Measurements from ENCODE around the gene SPOCD1. TPM values are rescaled to one million over a fixed set of nuclear protein-coding genes. Genes with fewer than 3 reads are reported as not detected.

The SPOCD1 gene
- total RNA-seq, 4 donors from 2014 or later, result 0.48 to 0.80 TPM; not detected in 2

GRCh38 chr1:31785947-31786290 is 29.9 kb downstream of the SPOCD1 start:
- no peaks in the 10 kb centered on the region for H3K27me3 ChIP-seq
- H3K4me1 ChIP-seq, result peaks cover 0 to 15% (median 6%) of the 10 kb centered on the region in 4 donors
- no peaks in the 10 kb centered on the region for H3K9me3 ChIP-seq
- WGBS, 2 donors (ENCODE audit: low coverage in 1 of 2), result 20 to 85% methylated on average over 1 to 3 of the region's 3 CpGs
- TF ChIP-seq EP300 (IDR thresholded peaks at IDR 0.05; ENCODE audit: low read depth) (no peak), CTCF (IDR thresholded peaks at IDR 0.05) (no peak), POLR2AphosphoS5 (IDR thresholded peaks at IDR 0.05) (no peak), POLR2A (IDR thresholded peaks at IDR 0.05) (no peak)
- H3K27ac ChIP-seq, result no peak overlapping the region
- no peak overlapping the region for H3K4me3 ChIP-seq
- no peak for DNase-seq
- in situ Hi-C loops (cut with MboI; ENCODE audit: low pct_ligation_motif_present in 1 of 4, low pct_unique_long_range_greater_than_20kb in 1 of 4, low sequenced_read_pairs in 3 of 4), result loop anchor here (5.0 to 25.0 kb wide), 3 partner anchors 121 to 124 kb away; no protein-coding TSS in a partner anchor
- intact Hi-C loops (cut with DNase I; ENCODE audit: low total_unique reads), result loop anchor here (10.0 kb wide), 1 partner anchor 221 kb away; no protein-coding TSS in a partner anchor
- no peaks in the 10 kb centered on the region for H3K36me3 ChIP-seq

- no peak for DNase-seq
- no peaks in the 10 kb centered on the region for H3K36me3 ChIP-seq
- in situ Hi-C loops (cut with MboI; ENCODE audit: low pct_ligation_motif_present in 1 of 4, low pct_unique_long_range_greater_than_20kb in 1 of 4, low sequenced_read_pairs in 3 of 4), result loop anchor here (5.0 to 25.0 kb wide), 3 partner anchors 120 to 123 kb away; no protein-coding TSS in a partner anchor
- H3K27me3 ChIP-seq, result no peaks in the 10 kb centered on the region
- no peaks in the 10 kb centered on the region for H3K9me3 ChIP-seq
- no peak overlapping the region for H3K27ac ChIP-seq
- peaks cover 0 to 15% (median 6%) of the 10 kb centered on the region in 4 donors for H3K4me1 ChIP-seq
- TF ChIP-seq POLR2A (IDR thresholded peaks at IDR 0.05), result no peak
- no peak for TF ChIP-seq CTCF (IDR thresholded peaks at IDR 0.05)
- TF ChIP-seq POLR2AphosphoS5 (IDR thresholded peaks at IDR 0.05), result no peak
- no peak for TF ChIP-seq EP300 (IDR thresholded peaks at IDR 0.05; ENCODE audit: low read depth)
- no peak overlapping the region for H3K4me3 ChIP-seq
- 74% methylated on average over 20 of the region's 20 CpGs; no CpG with 5 or more reads in 1 of the 2 donors for WGBS, 2 donors (ENCODE audit: low coverage in 1 of 2)
- intact Hi-C loops (cut with DNase I; ENCODE audit: low total_unique reads), result loop anchor here (10.0 kb wide), 1 partner anchor 220 kb away; no protein-coding TSS in a partner anchor
These were observed 30.5 kb downstream of the SPOCD1 start for GRCh38 chr1:31785020-31785946.

- DNase-seq, result no peak
- in situ Hi-C loops (cut with MboI; ENCODE audit: low pct_ligation_motif_present in 1 of 4, low pct_unique_long_range_greater_than_20kb in 1 of 4, low sequenced_read_pairs in 3 of 4), result loop anchor here (5.0 to 25.0 kb wide), 3 partner anchors 120 to 122 kb away; no protein-coding TSS in a partner anchor
- WGBS, 2 donors (ENCODE audit: low coverage in 1 of 2), result 86 to 90% methylated on average over 2 to 4 of the region's 4 CpGs
- Histone ChIP-seq H3K27me3 (no peaks in the 10 kb centered on the region), H3K4me3 (no peak overlapping the region), H3K27ac (no peak overlapping the region), H3K4me1 (peaks cover 0 to 14% (median 5%) of the 10 kb centered on the region in 4 donors), H3K36me3 (no peaks in the 10 kb centered on the region), H3K9me3 (no peaks in the 10 kb centered on the region)
- intact Hi-C loops (cut with DNase I; ENCODE audit: low total_unique reads), result loop anchor here (10.0 kb wide), 1 partner anchor 220 kb away; no protein-coding TSS in a partner anchor
- TF ChIP-seq EP300 (IDR thresholded peaks at IDR 0.05; ENCODE audit: low read depth) (no peak), POLR2AphosphoS5 (IDR thresholded peaks at IDR 0.05) (no peak), CTCF (IDR thresholded peaks at IDR 0.05) (no peak), POLR2A (IDR thresholded peaks at IDR 0.05) (no peak)
These were observed 31.3 kb downstream of the SPOCD1 start for GRCh38 chr1:31784356-31785019.

GRCh38 chr1:31783846-31784245 is 32.0 kb downstream of the SPOCD1 start:
- Histone ChIP-seq H3K4me1 (peaks cover 0 to 10% (median 2%) of the 10 kb centered on the region in 4 donors), H3K27ac (no peak overlapping the region), H3K36me3 (no peaks in the 10 kb centered on the region), H3K27me3 (no peaks in the 10 kb centered on the region), H3K9me3 (no peaks in the 10 kb centered on the region), H3K4me3 (no peak overlapping the region)
- in situ Hi-C loops (cut with MboI; ENCODE audit: low pct_ligation_motif_present in 1 of 4, low pct_unique_long_range_greater_than_20kb in 1 of 4, low sequenced_read_pairs in 3 of 4), result loop anchor here in 3 of 4 donors (10.0 to 25.0 kb wide), 2 partner anchors 119 to 122 kb away; no protein-coding TSS in a partner anchor
- WGBS, 2 donors (ENCODE audit: low coverage in 1 of 2), result 87% methylated on average over 3 of the region's 3 CpGs; no CpG with 5 or more reads in 1 of the 2 donors
- TF ChIP-seq CTCF (IDR thresholded peaks at IDR 0.05), result no peak
- no peak for TF ChIP-seq POLR2AphosphoS5 (IDR thresholded peaks at IDR 0.05)
- TF ChIP-seq POLR2A (IDR thresholded peaks at IDR 0.05), result no peak
- no peak for TF ChIP-seq EP300 (IDR thresholded peaks at IDR 0.05; ENCODE audit: low read depth)
- no peak for DNase-seq
- intact Hi-C loops (cut with DNase I; ENCODE audit: low total_unique reads), result loop anchor here (10.0 kb wide), 1 partner anchor 219 kb away; no protein-coding TSS in a partner anchor

All from transverse colon (tissue), 4 donors.